Glomerular visceral epithelial cell (primary cell): Measurements from ENCODE around the gene CCDC183.
"Not testable (repeated sequence)": the region's sequence is repeated elsewhere in the genome, so short reads cannot be mapped to it uniquely, and the experiment has no call there.

ENCODE experiments used
- DNase-seq: peaks from one replicate; pipeline ENCODE4 v3.0.0-alpha.2; 2016; ENCODE audit errors: extremely low spot score

CCDC183 gene

DNA sequence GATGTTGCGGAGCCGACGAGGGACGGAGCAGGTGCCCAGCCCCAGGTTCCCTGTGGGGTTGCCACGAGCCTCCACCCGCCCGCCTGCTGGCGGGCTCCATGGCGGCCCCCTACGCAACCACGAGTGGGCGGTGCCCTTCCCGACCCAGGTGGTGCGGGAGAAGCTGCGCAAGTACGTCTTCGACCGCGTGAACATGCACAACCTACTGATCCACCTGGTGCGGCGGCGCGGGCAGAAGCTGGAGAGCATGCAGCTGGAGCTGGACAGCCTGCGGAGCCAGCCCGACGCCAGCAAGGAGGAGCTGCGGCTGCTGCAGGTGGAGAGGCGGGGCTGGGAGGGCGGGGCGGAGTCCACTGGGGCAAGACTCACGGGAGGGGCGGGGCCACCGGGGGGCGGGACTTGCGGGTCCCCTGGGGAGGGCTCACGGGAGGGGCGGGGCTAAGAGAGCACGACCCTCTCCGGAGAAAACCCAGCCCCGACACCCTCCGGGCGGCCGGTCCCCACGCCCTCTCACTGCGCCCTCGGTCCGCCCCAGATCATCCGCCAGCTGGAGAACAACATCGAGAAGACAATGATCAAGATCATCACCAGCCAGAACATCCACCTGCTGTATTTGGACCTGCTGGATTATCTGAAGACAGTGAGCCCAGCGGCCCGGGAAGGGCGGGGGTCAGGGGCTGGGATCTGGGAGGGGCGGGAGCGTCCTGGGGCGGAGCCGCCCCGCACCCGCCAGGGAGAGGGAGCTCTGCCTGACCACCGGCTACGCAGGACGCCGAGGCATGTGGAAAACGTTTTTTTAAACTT is 3.9 kb downstream of the CCDC183 start:
- peak; percentile 93 for DNase-seq

DNA sequence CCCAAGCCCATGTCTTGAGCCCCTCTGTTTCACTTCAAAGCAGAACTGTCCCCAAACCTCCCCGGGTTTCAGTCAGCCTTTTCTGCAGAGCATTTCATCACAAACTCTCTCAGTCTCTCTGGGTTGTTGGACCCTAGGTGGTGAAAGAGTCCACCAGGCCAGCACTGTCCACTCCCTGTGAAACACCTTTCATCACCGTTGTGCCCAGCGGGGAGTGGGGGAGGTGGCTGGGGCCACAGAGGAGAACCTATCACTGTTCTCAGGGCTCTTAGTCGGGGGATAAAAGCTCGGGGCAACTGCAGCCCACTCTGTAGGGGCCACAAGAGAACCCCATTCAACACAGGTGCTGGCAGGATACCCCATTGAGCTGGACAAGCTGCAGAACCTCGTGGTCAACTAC is 6.2 kb downstream of the CCDC183 start:
- no peak for DNase-seq

DNA sequence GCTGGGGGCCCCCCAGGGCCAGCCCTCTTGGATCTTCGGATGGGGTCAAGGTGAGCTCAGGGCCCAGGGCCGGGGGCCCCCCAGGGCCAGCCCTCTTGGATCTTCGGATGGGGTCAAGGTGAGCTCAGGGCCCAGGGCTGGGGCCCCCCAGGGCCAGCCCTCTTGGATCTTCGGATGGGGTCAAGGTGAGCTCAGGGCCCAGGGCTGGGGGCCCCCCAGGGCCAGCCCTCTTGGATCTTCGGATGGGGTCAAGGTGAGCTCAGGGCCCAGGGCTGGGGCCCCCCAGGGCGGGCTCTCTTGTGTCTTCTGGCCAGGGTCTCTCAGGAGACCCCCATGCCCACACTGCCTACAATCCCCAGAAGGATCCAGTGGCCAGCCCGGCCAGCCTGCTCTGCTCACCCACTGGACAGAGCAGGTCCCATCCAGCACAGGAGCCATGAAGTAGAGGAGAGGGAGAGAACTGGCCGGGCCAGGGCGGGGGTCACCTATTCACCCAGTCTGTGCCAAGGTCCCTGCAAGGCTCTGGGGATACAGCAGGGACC is 6.9 kb downstream of the CCDC183 start:
- not testable (repeated sequence) for DNase-seq

DNA sequence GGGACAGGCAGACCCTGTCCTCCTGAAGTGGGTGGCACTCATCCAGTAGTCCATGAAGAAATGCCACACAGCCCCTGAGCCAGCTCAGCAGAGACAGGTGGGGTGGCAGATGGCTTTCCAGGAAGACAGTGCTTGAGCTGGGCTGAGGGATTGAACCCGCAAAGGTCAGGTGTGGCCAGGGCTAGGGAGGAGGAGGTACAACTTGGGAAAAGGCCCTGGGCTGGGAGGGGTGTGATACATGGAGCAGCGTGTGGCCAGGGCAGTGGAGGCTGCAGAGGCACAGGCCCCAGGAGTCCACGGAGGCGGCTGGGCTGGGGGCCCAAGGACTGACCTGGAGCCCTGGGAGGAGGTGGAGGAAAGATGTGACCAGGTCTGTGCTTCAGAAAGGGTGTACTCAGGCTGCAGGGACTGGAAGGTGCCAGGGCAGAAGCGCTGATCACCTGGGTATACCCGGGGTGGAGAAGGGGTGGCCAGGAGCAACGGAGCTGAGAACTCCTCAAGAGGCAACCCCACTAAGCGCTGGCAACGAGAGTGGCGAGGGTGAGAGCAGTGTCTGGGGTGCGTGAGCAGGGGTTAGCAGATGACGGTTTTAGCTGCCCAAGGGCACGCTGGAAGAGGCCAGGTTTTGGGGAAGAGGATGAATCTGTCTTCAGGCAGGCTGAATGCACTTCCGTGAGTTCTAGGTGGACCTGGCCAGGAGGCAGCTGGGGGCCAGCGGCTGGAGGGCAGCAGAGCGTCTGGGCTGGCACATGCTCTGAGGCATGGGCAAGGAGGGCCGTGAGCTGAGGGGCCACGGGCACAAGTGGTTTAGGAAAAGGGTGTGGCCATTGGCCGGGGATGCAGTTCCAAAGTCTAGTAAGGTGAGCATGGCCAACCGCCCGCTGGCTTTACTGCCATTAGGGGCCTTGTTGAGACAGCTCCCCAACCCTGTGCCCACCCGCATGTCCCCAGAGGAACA is 7.7 kb downstream of the CCDC183 start:
- no peak for DNase-seq

DNA sequence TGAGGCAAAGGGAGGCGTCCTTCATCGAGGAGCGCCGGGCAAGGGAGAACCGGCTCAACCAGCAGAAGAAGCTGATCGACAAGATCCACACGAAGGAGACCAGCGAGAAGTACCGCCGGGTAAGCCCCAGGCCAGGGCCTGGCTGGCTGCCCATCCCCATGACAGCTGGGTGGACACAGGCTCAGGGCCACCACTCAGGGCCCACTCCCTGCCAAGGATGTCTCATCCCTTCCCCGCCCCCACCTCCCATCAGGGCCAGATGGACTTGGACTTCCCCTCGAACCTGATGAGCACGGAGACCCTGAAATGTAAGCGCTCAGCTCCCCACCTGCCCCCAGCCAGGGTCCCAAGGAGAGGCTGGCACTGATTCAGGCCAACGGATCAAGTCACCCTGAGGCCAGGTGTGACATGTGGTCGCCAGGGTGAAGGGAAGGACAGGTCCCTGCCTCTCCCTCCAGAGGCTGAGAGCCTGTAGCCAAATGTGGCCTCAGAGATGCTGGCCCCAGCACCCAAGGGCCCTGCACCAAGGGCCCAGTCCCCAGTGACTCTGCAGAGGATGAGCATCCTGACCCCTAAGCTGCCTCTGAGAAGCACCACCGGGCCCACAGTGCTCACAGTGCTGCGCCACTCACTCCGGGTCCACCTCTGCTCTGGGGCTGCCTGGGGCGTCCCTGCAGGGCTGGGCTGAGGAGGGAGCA is 8.5 kb downstream of the CCDC183 start:
- DNase-seq = no peak

DNA sequence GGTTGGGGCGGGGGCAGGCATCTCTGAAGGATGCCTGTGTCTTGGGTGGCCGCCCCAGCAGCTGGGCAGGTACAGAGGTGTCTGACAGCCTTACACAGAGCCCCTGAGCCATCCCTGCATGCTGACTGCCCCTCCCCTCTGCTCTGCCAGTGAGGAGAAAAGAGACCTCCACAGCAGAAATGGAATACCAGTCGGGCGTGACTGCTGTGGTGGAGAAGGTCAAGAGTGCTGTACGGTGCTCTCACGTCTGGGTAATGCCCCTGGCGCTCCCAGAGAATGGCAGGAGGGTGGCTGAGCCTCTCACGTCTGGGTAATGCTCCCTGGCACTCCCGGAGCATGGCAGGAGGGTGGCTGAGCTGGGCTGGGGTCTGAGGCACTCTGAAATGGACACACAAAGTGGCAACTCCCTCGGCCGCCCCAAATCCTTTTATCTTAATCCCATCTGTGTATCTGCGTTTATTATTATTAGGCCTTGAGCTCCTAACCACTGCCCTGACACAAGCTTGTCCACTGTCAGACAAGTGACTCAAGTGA is 9.1 kb downstream of the CCDC183 start:
- DNase-seq = no peak

DNA sequence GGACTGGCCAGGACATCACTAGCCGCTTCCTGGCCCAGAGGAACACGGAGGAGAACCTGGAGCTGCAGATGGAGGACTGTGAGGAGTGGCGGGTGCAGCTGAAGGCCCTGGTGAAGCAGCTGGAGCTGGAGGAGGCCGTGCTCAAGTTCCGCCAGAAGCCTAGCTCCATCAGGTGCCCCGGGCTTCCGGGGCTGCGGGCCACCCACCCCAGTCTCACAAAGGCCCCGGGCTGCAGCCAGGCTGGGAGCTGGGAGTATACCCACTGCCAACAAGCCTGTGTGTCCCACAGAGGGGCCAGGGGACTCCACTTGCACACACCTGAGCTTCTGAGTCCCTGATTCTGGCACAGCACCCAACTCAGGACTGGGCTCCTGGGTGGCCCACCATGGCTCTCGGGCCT is 9.9 kb downstream of the CCDC183 start:
- no peak for DNase-seq

DNA sequence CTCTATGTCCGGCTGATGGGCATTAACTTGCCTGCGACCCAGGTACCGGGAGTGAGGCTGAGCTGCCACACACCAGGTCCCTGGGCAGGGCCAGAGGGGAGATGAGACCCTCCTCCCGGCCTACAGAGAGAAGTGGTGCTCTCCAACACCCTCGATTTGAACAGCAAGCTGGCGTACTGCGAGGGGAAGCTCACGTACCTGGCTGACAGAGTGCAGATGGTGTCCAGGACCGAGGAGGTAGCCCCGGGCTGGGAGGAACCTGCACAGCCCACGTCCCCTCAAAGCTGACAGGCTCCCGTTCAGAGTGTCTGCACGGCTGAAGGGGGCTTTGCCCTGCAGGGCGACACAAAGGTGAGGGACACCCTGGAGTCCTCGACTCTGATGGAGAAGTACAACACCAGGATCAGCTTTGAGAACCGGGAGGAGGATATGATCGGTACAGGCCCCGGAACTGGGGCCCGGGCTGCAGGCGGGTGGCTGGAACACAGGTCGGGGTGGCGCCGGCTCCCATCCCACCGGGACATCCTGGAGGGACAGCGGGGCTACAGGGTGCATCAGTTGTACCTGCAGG is 10.6 kb downstream of the CCDC183 start:
- DNase-seq = no peak

DNA sequence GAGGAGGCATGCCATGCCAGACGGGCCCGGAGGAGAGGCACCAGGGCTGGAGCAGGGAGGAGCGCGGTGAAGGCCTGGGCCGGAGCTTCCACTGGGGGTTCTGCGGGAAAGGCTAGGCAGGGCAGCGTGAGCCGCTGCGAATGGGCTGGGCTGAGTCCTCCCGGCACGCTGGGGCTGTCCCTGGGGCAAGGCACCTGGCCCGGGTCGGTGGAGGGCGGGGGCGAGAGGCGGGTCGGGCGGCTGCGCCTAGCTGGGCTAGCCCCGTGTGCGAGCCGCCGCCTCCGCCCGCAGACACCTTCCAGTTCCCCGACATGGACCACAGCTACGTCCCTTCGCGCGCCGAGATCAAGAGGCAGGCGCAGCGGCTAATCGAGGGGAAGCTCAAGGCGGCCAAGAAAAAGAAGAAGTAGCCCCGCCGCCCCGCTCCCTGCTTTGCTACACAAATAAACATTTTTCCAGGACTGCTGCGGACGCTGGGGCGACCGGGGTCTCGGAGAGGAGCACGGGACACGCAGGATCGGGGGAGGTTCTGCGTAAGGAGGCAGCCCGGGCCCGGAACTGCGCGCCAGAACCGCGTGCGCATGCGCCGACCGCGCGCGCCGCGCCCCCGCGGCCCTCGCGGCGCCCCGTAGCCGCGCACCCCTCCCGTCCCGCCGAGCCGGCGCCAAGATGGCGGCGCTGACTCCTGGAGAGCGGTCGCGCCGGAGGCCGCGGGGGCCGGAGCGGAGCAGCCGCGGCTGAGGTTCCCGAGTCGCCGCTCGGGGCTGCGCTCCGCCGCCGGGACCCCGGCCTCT is 11.3 kb downstream of the CCDC183 start, which contains the start of gene RABL6:
Gene RABL6 (plus strand): TSS at position 668 of the 794 bp plus-strand sequence. CDS start 249 bp downstream, outside the sequence.
- DNase-seq = peak; percentile 82

DNA sequence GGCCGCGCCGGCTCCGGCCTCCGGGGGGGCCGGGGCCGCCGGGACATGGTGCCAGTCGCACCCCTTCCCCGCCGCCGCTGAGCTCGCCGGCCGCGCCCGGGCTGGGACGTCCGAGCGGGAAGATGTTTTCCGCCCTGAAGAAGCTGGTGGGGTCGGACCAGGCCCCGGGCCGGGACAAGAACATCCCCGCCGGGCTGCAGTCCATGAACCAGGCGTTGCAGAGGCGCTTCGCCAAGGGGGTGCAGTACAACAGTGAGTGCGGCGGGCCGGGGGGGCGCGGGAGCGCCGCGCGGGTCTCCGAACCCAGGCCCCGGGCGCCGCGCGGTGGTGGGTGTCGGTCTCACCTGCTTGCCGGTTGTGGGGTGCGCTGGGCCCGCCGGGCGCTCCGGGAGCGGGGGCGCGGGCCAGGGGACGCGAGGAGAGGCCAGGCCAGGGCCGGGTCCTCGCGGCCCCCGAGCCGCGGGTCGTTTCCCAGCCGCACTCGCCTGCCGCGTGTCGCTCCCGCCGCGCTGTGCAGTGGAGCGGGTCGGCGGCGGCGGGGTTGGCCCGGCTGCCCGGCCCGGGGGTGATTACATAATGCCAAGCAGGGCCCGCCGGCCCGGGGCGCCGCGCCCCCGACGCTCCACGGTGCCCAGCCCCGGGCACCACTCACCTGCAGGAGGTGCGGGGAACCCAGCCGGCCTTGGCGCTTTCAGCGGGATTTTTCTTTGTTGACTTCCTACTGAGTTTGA is 12.1 kb downstream of the CCDC183 start:
- peak; percentile 49 for DNase-seq

DNA sequence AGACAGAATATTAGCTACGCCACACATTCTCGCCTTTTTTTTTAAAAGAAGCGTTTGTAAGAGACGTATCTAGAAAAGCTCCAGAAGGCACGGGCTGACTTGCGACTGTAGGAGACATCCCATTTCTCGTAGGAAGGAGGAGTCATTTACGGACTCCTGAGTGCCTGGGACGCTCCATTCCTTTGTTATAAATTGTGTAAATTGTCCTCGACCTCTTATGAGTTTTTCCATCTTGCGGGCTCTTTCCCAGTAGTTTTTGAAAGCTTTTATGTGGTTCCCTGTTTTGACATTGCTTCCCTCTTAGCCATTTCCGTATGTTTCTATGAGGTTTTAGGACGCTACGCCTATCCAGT is 12.6 kb downstream of the CCDC183 start:
- DNase-seq = peak; percentile 43

DNA sequence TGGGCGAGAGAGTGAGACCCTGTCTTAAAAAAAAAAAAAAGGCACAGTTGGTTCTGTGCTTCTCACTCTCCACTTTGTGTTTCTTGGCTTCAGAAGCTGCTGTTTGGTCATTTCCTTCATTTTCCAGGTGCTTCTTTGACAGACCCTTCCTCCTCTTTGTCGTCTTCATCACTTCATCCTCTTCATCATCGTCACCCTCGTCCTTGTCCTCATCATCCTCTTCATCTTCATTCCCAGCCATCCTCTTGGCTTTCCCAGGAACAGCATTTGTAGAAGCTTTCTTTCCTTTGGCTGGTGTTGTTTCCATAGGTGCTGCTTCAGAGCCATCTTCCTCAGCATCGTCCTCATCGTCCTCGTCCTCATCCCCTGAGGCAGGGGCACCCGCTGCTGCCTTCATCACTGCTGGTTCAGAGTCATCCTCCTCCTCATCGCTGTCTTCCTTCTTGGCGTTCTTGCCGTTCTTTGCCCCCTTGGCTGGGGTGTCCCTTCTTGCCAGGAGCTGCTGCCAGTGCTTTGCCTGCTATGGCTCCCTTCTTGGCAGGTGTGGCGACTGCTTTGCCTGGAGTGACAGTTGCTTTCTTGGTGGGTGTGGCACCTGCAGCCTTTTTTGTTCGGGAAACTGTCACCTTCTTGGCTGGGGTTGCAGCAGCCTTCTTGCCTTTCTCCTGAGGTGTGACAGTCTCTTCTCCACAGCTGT is 18.7 kb downstream of the CCDC183 start:
- DNase-seq = no peak

DNA sequence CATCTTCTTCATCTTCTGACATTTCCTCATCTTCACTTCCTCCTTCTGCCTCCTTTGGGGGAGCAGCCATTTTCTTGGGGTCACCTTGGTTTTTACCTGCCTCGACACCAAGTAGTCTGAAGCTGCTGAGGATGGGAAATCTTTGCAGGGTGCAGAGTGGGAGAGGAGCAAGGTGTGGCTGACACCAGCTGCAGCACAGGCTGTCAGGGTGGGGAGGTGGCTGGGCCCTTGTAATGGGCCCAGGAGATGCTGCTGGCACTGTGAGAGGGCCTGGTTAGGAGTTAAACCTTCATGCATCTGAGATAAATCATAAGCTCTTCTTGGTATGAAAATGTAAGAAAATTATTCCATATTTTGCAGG is 19.3 kb downstream of the CCDC183 start:
- DNase-seq = no peak

DNA sequence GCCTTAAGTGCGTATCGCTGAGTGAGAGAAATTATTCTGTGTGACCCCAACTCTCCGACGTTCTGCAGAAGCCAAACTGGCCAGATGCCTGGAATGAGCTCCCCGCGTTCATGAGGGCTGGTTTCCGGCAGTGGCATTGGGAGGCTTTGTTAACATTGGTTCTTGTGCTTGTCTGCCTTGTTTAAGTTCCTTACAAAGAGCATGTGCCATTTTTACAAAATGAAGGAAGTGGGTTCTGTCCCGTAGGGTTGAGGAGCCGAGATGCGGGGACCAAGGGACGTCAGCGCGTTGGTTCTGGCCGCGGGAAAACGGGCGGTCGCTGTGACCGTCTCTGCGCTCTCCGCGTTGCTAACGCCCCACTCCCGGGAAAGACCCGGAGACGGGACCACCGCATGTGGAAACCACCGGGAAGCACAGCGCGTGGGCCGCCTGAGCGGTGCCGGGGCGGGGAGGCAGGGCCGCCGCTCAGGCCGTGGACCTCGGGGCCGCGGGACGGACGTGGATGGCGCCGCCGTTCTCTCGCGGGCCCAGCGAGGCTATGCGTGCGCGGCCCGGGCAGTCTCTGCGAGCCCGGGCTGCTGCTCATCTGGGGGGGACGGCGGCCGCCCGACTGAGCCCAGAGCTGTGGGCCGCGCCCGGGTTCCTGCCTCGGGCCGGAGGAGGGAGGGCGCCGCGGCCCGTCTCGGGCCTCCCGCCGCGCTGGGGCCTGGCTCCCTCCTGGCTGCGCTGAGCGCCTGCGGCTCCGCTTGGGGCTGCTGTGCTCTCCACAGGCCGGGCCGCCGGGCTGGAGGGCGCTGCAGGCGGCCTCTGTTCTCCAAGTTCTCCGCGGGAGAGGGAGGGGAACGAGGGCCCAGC is 25.1 kb downstream of the CCDC183 start:
- no peak for DNase-seq

DNA sequence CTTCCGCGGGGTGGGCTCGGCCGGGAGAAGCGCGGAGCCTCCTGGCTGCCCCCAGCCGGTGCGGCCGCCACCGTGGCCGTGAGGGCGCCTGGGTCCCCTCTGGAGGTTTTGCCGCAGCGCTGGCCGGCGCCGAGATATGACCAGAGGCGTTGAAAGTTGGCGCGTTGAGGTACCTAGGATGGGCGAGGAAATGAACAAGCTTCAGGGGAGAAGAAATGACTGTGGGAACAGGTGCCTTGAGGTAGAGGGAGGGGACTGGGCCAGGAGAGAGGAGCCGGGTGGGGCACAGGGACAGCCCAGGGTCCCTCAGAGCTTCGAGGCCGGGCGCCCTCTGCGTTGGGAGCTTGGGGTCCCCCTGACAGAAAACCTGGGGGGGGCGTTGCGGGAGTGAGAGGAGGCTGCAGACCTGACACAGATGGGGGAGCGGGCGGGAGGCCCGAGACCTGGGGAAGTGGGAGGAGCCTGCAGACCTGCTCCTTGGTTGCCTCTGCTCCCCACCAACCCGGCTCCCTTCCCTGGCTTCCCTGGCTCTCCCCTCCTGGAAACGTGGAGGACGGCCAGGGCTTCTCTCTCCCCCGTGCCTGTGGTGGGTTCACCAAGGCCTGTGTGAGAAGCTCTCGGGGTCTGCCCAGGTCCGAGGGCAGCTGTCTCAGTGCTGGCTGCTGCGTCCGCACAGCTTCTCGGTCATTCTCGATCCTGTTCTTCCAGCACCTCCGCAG is 25.8 kb downstream of the CCDC183 start:
- DNase-seq = no peak

DNA sequence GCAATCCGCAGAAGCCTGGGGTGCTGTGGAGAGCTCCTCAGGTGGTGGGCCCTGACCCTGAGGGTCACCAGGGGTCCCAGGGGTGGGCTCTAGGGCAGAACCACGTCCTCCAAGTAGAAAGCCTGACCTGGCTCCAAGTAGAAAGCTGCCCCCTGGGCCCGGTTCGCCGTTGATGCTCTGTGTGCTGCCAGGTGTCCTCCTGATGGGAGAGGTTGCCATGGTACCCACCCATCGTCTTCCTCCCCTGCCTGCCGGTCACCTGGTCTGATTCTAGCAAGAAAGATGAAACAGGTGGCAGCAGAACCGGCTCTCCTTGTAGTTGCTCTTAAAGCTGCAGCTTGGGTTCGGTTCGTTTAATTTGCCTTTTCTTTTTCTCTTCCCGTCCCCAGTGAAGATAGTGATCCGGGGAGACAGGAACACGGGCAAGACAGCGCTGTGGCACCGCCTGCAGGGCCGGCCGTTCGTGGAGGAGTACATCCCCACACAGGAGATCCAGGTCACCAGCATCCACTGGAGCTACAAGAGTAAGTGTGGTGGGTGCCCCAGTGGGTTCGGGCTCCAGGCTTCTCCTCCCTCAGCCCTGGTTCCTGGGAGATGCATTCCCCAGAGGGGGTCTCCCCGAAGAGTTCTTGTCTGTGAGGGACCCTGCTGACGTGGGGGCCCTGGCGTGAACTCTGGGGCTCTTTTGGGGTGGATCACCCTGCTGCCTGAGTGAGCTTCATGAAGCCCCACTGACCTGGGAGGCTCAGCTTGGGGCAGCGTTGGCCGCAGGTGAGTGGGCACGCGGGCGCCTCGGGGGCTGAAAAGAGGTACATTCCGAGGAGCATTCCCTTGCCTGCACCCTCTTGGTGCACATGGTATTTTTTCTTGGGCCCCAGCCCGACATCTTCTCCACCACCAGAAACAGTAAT is 27.3 kb downstream of the CCDC183 start:
- DNase-seq = no peak
